Stimulated activated CD8-positive, alpha-beta memory T cell treated with anti-CD3 and anti-CD28 coated beads, Interleukin-12 subunit alpha, Interleukin-12 subunit beta, amount 100 ng/mL, for 1 hour (primary cell): ENCODE measurements around the gene ZNF831.

Experiments
- DNase-seq: peaks from one replicate; pipeline ENCODE4 v3.0.0-alpha.2; 2020; ENCODE audit warnings: low read depth

Gene ZNF831

DNA sequence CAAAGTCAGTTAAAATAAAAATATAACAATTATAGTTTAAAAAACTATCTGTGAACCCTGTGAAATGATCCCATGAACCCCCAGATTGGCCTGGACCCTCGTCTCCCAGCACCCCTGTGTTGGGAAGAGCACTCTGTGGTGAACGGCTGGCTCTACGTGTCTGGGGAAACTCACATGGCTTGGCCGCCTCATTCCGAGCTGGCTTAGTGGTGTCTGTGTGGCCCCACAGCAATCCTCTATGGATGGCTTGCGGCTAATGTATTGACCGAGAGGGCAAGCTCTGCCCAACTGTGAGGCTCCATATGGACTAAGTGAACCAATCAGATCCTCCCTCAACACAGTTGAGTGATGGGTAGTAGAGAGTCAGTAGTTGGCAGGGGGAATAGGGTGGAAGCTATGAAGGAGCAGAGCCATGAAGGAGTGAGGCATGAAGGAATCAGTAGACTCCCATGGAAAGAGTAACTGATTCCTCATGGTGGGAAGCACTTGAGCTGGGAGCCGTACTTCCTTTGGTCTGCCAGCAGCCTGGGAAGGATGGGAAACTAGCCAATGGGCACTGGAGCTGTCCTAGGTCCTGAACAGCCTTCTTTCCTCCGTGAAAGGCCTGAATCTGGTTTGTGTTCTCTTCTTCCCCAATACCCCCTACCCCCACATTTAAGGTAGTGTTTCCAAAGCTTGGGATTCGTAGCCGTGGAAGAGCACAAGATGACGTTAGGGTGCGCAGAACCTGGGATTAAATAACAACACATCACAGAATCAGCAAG lies 21.6 kb upstream of the ZNF831 start:
- no peak for DNase-seq

DNA sequence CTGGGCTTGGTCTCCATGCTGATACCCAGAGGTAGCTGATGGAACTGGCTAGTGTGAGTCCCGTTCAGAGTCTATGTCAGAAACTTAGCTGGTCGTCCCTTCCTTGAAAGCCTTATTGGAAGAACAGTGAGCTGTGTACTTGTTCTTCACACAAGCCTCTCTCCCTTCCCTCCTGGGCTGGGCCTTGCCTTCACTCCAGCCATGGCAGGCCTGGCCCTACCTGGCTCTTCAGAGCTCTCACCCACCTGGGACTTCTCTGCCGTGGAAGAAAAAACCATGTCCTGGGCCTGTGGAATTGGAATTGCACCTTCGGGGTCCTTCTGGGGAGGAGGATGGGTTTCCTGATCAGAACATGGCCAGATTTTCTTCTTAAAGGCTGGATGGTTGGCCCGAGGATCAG lies 20.3 kb upstream of the ZNF831 start:
- no peak for DNase-seq

DNA sequence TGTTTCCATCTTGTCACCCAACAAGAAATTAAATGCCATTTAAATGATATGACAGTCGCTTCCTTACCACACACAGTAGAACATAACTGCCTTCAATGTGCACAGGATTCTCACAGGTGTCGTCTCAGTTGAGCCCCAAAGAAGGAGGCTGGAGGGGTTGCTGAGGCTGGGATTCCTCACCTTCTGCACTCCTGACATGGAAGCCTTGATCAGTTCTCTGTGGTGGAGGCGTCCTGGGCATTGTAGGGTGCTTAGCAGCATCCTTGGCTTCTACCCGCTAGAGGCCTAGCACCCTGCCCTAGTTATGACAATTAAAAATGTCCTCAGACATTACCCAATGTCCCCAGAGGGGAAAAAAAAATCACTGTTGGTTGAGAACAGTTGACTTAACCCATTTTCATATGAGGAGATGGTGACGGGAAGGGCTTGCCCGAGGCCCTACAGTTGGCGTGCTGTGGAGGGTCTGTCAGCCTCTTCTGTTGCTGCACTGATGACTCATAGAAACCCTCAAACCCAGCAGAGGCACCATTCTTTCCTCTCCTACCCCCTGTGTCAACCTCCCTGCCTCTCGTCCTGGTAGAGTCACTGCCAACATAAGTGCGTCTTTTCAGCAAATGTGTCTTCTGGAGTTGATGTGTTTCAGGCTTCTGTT lies 19.3 kb upstream of the ZNF831 start:
- DNase-seq: peak; percentile 29

DNA sequence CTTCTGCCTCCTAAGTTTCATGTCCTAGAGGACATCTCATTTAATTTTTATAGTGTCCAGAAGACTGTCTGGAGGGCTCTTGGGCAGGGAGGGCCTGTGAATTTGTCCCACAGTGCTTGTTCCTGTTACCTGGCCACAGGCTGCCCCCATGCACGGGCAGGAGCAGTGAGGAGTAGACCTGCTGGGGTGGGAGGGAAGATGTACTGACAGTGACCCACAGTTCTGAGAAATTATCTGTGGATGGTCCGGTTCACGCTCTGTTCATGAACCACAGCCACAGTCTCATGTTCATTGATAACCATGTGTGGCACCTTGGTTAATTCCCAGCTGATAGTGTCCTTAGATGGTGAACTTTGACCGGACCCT lies 18.8 kb upstream of the ZNF831 start:
- no peak for DNase-seq

DNA sequence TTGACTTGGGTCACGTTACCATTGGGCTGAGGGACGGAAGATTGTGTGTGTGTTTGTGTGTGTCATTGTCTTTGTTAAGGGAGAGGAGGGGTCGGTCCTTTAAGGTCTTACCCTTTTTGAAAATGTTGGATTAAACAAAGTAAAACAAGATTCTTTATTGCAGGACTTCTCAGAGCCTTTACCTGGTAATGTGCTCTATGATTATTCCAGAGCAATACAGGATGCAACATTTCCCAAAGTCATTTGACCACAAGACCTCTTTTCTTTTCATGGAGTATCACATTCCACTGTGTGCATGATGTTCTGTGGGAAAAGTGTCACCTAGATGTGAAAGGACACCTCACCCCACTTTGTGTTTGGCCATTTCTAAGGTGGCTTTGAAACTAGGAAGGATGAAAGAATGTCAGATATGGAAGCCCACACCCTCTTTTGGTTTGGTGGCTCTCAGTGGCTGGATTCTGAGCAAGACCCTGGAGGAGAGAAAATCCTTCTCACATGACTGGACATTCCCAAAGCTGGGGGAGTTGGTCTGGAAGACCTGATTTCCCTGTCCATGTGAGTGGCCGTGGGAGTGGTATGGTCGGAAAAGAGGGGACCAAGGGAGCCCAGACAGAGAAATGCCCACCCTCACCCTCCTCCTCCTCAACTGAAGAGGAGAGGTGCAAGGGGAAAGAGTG lies 18.2 kb upstream of the ZNF831 start:
- no peak for DNase-seq

DNA sequence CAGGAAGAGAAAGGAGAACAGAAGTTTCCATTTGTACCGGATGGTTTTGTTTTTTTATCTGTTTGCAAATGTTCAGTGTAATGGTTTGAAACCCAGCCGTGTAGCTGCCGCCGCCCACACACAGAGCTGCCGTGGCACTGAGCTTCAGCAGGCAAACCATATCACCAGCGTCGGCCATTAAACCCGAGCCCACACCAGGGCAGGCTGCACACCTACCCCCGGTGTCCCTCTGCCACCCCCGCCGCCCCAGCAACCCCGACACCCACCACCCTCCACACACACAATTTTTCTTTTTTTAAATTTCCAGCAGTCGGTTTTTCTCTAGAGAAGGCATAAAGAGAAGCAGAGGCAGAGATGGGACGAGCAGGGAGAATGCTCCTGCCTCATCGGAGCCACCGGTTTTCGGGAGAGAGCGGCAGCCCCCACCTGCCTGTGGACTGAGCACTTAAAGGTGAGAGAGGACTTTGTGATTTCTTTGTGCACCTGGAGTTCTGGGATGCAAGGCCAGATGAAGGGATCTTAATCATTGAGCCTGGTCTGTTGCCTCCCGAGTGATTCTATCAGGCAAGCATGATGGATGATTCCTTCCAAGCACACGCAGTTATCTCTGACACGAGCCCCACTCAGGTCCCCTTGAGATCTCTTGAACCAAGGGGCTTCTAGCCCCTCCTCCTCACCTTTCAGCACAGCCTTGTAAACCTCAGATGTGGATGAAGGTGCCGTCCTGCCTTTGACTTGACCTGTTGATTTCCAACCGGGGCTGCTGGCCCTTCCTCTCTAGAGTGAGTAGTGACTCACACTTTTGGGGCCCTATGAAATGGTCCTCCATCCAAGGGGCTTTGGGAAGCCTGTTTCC lies 17.5 kb upstream of the ZNF831 start:
- DNase-seq: peak; percentile 47

DNA sequence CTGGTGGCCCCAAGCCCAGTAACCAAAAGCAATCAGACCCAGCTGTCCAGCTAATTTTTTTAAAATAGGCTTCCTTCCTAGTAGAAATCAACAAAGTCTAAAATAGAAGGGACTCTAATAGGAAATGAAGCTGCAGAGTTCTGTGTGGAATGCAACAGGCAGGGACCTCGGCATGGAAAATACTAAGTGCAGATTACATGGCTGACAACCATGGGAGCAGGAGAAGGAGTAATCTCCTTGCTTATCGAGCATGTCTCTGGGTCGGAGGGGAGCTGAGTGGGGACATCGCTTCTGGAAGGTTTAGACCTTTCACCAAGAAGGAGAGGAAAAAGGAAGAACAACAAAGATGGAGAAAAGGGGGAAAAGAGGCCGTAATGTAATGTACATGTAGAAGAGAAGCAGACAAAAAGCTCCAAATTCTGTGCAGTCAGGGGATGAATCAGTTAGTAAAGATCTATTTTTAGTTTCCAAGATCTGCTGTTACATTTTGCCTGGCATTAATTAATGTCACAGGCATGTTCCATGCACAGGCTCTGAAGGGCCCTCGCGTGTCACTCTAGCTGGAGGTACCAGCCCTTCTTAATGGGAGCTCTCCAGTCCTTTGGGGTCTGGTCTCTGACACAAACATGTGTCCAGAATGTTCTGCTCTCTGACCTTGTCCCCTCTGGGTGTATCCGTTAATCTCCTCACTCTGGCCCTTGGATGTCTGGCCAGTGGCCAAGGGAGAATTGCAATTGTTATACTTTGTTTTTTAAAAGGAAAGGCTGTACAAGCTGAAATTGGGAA lies 16.6 kb upstream of the ZNF831 start:
- no peak for DNase-seq

DNA sequence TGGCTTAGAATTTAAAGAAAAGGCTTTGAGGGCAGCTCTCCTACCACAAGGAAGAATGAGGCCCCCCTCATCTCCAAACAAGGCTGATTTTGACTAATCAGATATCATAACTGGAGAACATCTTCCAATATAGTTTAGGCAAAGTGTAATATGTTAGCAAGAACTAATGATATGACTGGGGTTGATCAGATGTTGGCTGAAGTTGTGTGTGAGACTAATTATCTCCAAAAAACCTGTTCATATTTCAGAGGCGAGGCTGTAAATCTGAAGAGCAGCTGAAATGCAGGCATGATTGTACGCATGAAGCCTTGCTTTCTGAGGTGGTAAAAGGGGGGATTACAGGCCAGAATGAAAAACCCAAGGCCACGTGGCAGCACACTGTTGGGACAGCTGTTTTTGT lies 16.0 kb upstream of the ZNF831 start:
- no peak for DNase-seq

DNA sequence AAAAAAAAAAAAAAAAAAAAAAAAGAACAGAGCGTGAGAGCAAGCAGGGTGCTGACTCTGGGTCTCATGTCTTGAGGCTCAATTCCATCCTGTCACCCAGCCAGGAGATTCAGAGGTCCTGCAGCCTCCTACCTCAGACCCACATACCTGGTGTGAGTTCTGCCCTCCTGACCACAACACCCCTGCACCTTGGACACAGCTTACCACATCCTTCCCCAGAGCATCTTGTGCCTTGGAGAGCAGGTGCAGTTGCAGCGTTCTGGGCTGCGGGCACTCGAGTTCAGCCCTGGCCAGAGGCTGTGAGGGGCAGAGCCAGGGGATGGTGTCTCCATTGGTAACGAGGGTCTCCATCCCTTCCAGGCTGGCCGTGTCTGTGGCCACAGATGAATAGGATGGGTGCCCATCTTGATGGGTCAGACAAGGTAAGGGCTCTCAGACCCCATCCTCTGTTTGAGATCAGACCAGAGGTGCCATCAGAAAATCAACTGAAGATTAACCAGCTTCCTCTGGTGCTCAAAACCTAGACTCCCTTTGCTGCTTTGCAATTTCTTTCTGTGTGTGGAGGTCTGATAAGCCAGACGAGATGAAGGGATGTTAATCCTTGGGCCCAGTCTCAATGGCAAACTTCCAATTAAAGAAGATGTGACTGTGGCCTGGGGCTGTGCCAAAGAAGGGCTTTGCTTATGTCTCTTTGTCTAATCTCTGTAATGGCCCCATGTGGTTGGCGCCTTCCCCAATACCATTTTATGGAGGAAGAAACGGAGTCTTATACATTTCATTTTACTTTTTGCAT lies 14.7 kb upstream of the ZNF831 start:
- no peak for DNase-seq

DNA sequence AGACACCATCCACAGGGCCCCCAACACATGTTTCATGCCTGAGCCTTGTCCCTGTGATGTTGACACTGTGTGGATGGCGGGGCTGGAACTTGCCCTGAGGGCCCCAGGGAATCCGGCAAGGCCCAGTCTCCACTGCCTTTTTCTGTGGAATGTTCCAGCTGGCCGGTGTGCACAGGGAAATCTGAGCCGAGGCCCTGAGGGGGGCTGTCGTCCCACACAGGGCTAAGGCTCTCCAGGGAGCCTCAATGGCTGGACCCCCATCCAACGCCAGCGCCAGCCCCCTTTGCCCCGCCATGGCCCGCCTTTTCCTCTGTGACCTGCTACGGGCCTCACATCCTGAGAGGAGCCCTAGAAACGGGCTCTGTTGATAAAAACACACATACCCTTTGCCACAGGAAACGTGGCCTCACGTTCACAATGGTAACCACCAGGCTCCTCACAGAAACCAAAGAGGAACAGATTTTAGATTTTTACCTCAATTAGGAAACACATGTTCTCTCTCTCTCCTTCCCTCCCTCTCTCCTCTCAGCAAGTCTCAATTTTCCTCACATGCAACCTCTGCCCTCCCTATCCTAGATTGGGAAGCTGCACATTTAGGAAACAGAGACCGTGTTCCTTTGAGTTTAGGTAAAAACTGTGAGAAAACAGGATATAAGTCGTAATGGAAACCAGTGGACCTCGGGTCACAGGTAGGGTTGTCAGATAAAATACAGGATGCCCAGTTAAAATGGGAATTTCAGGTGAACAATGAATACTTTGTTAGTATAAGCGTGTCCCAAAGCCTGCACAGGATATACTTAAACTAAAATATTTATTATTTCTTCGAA lies 13.7 kb upstream of the ZNF831 start:
- DNase-seq: peak; percentile 57

DNA sequence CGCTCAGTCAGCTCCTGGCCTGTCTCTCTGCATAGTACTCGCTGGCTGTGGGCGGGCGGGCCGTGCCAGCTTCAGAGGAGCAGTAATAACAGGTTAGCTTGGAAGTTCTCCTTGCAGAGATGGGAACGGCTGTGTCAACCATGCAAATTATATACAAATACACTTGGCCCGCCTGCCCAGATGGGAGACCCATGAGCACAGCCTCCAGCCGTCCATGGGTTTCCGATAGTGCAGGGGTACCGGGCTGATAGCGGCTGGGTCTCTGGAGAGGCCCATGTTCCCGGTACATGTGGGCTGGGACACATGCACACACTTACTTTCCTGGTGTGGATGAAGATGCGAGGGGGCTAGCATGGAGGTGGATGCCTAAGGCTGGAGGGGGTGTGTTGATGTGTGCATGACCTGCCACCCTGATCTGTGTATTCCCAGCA lies 12.8 kb upstream of the ZNF831 start:
- DNase-seq: no peak

DNA sequence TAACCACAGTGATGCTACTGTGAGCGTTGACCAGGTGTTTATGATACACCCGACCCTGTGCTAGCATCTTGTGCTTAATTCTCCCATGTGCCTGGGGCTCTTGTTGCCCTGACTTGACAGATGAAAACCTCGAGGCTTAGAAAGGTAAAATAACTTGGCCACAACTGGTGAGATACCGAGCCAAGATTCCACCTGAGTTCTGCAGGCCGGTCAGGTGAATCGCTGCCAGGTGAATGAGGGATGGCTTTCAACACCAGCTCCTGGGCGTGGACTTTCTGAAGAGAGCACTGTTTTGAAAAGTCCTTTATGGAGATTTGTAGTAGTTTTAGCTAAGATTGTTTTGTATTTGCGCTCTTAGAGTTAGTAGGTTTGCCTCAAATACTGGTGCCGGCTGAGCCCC lies 12.2 kb upstream of the ZNF831 start:
- no peak for DNase-seq

DNA sequence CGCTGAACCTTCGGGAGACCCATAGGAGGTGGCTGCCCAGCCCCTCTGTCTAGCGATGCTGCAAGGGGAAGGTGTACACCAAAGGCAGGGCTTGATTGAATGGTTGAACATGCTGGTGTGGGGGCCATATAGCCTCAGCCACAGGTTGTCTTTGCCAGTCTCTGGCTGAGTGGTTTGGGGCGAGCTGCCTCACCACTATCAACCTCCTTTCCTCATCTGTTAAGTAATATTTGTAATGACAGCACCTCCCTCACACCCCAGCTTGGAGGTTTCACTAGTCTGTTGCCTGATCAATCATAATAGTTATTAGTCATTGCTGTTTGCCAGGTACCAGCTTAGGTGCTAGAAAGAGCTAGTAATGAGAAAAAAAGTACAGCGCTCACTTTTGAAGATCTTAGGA lies 11.8 kb upstream of the ZNF831 start:
- DNase-seq: no peak

DNA sequence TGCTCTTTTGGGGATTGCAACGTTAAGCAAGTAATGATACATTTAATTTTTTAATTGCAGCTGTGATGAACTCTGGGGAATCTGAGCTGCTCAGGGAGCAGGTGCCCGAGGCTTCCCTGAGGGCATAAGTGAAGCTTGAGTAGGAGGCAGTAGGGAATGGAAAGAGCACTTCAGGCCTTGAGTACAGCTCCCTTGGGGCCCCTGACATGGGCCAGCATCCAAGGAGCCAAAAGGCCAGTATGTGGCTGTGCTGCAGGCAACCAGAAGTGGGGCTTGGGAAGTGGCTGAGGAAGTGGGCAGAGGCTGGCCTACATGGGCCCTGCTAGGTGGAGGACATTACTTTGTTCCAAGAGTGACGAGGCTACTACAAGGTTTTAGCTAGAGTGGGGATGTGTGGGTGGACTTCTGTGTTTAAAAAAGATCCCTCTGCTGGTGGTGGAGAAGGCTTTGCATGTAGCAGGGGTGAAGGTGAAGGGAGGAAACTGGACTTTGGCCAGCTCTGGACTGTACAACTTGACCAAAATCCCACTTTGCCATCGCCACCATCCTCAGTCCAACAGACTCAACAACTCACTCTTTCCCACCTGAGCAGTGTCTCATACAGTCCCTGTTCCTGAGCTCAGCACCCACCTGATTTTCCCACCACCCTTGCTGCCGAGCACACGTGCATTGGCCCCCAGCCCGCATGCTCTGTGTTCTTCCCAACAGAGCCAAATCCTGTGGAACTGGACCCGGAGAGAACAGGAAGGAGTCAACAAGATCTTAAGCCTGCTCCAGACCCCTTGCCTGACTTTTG lies 10.9 kb upstream of the ZNF831 start:
- no peak for DNase-seq

DNA sequence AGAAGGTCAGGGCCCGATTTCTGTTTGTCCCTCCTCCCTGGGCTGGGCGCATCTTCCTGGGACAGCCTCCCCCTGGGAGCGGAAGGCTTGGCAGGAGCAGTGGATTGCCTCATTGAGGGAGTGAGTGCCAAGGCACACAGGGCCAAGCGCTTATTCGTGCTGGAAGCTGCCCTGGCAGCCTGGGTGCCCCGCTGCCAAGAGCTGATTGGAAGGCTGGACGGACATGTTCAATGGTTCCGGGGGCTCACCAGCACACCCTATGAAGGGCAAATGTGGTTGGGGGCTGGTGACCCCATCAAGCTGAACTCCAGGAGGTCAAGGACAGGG lies 10.3 kb upstream of the ZNF831 start:
- DNase-seq: no peak

DNA sequence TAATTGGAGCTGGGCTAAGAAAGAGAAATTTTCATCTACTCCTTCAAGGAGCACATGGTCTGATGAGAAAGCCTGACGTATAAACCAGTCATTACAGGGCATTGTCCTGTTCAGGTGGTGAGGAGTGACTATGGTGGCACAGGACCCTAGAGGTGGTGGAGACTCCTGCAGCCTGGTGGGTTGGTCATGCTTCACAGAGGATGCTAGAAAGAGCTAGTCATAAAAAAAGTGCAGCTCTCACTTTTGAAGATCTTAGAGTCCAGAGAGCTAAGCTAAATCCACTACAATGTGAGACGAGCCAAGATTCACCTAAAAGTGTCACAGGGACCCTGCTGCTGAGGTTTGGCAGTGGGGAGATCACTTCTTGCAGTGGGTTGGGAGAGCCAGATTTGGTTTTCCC lies 9.8 kb upstream of the ZNF831 start:
- DNase-seq: no peak

DNA sequence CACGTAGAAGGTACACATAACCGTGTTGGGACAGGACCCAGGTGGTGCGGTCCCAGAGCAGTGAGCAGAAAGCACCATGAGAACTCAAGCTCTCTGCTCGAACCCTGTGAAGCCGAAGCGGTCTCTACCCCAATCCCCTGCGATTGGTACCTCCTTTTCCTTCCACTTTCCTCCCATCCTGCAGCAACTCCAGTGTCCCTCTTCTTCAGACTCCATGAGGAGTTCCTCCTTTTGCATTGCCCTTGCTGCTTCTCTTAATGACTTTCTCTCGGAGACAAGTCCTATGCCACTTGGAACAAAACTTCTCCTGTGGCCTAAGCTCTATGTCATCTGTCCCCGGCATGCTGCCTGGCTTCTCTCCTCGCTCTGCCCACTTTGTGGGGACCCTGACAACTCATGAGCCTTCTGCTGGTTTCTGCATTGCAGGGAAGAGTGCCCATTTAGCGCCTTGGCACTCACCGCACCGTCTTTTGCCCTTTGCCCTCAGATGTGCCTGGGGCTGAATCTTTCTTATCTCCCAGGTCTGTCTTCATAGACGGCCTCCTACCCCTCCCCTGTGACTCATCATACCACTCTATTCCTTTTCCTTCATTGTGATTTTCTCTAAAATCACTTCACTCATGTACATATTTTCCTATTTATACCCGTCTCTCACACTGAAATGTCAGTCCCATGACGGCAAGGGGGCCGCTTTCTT lies 9.2 kb upstream of the ZNF831 start:
- no peak for DNase-seq

DNA sequence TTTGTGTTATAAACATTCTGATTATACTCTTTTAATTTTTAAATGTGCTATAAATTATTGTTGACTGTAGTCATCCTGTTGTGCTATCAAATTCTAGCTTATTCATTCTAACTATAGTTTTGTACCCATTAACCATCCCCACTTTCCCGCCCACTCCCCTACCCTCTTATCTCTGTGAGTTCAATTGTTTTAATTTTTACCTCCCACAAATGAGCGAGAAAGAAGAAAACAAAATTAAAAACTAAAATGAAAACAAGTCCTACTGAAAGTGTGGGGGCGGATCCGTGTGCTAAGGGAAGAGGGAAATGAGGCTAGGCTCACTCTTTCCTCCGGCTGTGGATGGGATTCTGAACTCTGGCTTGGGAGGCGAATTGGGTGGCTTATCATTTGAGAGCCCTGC lies 6.6 kb upstream of the ZNF831 start:
- no peak for DNase-seq

DNA sequence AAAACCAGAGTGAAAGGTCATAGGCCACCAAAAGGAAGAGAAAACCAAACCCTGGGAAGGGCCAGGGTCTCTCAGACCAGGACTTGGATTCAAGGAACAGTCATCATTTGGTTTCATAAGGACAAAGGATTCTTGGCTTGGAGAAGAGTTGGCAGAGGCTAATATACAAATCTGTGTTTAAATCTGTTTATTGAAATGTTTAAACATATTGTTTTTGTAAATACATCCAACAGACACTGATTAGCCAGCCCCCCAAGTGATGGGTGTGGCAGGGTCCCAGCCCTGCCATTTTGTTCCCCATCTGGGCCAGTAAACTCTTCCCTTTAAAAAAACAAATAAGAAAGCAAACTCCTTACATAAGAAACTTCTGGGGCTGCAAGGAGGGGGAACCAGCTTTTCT lies 6.1 kb upstream of the ZNF831 start:
- no peak for DNase-seq
